ENCODE measurements around the gene BIK. TPM values are rescaled to one million over a fixed set of nuclear protein-coding genes. Genes with fewer than 3 reads are reported as not detected.

BIK gene
- total RNA-seq, 1 donor from 2014 or later, result not detected

DNA sequence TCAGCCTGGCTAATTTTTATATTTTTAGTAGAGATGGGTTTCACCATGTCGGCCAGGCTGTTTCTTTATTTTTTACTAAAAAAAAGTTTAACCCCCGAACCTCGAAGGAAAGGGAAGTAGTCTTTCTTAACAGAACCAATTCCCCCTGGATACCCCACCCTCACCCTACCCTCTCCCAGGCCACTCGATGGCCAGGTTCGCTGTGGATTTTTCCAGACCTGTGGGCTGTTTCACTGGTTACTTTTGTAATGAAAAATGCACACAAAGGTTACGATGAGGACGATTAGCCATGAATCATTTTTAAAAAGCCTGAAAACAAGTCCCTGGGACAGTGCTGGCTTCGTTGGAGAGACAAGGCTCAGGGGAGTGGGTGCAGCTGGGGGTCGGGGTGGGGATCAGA lies 43.3 kb downstream of the BIK start:
- intact Hi-C loops (cut with DNase I), result loop anchor here (2.0 kb wide), 1 partner anchor 33 kb away; the partner anchor contains the start of gene TTLL12
- DNase-seq (no peak), ATAC-seq (ENCODE audit: poor library complexity) (no peak)

DNA sequence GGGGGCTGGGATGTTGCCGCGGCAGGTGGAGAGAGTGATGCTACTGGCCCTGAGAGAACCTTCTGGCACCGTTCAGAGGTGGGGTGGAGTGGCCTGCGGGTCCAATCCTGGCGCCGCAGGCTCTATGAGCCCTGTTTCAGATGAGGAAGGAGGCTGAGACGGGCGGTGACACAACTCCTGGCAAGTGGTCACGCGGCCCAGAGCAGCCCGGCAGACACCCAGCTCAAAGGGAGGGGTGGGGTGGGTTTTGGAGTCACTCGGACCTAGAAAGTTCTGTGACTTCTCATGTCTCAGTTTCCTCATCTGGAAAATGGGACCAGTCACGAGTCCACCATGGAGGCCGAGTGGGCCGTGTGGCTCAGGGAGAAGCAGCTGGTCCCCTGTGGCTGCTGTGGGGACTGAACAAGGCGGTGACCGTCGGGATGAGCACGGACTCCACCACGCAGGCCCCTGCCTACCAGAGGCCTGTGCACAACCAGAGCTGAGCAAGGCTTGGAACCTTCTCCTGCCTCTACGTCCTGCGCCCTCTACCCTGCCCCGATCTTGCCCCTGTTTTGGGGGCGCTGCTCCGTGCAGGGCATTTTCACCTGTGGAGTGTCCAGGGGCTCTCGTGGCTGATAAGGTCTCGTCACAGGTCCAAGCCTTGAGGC lies 44.5 kb downstream of the BIK start:
- intact Hi-C loops (cut with DNase I), result no loop called here
- peak; percentile 74 for DNase-seq
- no peak for ATAC-seq (ENCODE audit: poor library complexity)

DNA sequence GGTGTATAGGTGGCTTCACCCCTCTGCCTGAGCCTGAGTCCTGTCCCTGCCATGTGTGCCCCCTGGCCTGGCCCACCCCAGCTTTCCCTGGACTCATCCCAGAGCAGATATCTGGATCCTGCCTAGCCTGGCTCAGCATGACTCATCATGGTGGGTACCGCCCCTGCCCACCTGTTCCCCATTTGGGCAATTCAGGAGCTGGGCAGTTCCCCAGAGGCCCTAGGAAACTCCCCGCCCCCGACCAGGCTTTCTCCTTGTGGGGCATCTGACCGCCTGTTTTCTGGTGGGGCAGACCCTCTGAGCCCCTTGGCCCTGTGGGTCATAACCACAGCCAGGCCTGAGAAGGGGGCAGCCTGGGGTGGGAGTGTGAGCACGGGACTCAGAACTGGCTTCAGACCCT lies 45.2 kb downstream of the BIK start:
- DNase-seq, result no peak
- no peak for ATAC-seq (ENCODE audit: poor library complexity)
- intact Hi-C loops (cut with DNase I), result no loop called here

DNA sequence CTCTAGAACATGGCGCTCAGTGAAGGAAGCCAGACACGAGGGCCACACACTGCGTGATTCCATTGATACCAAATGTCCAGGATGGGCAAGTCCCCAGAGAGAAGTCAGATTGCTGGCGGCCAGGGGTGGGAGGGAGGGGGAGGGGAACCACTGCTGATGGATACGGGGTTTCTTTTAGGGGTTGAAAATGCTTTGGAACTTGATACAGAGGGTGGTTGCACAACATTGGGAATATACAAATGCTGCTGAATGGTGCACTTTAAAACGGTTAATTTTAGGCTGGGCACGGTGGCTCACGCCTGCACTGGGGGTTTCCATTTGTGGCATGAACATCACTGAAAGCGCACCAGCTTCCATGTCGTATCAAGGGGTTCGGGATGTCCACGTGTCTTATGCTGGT lies 45.9 kb downstream of the BIK start:
- intact Hi-C loops (cut with DNase I), result no loop called here
- DNase-seq (no peak), ATAC-seq (ENCODE audit: poor library complexity) (no peak)

DNA sequence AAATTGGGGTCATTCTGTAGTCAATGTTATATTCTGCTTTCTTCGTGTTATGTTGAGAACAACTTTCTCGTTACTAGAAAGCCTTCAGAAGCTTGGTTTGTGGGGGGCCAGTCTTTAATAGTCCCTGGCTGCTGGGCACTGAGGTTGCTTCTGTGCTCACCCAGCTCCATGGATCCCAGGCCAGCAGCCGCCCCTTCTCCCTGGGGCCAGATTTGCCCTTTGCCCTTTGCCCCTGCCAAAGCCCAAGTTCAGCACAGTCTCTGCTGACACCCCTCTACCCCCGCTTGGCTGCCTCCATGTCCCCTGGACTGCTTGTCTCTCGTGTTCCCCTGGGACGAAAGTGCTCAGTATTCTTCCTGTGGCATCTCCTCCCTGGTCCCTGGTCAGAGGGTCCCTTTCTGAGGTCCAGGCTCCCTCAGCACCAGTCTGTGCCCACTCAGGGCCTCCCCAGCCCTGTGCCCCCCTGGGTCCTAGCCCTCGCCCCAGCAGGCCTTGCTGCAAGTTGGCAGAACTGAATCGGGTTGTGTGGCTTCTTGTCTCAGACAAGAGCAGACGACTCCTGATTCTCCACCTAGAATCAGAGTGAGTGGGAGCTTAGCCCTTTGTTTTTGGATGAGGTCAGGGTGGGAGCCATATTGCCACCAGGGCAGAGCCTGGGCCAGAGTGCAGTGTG lies 47.5 kb downstream of the BIK start:
- ATAC-seq (ENCODE audit: poor library complexity) (no peak), DNase-seq (no peak)
- intact Hi-C loops (cut with DNase I), result no loop called here

DNA sequence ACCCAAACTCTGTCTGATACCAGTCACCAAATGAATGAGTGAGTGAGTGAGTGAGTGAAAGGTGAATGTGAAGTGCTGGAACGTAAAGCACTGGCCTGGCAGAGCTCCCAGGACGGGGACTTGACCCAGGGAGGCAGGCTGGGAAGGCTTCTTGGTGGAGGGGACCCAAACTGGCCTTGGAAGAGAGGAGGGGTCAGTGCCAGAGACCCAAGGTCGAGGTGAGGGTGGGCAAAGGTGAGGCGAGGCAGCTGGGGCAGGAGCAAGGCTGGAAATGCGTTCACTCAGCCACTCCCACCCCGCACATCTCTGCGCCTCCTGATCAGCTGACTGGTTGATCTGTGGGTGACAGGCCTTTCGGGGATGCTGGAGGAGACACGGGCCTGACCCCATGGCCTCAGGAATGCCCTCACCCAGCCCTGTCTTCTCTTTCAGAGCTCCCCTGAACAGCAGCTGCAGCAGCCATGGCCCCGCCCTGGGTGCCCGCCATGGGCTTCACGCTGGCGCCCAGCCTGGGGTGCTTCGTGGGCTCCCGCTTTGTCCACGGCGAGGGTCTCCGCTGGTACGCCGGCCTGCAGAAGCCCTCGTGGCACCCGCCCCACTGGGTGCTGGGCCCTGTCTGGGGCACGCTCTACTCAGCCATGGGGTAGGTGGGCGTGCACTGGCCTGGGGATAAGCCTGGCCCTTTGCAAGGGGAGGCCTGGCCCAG lies 48.4 kb downstream of the BIK start:
- ATAC-seq (ENCODE audit: poor library complexity) (peak; percentile 31), DNase-seq (no peak)
- intact Hi-C loops (cut with DNase I), result no loop called here

DNA sequence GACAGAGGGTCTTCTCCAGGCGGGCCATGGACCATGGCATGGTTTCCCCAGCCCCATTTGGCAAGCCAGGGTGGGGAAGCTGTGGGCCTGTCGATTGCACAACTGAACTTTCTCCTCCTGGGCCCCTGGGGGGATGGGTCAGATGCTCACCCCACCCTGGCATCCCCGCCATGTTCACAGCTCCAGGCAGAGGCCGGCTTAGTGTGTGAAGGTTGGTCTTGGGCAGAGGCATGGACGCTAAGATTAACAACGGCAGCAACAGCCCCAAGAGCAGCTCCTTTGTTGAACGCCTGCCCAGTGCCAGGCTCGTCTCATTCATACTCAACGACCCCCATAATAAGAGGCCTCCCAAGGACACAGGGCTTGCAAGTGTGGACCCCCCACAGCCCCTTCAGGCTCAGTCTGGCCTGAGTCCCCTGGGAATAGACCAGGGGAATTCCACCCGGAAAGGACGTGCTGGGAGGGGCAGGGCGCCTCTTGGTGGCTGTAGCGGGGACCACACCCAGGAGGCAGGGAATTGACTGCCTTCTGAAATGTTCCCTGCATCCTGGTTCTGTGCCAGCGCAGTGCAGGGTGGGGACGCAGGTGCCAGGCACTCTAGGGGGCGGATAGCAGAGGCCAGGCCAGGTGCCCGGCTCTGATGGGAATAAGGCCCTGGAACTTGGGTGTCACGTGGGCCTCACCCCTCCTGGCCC lies 49.1 kb downstream of the BIK start:
- intact Hi-C loops (cut with DNase I), result no loop called here
- DNase-seq (peak; percentile 53), ATAC-seq (ENCODE audit: poor library complexity) (peak; percentile 1)

DNA sequence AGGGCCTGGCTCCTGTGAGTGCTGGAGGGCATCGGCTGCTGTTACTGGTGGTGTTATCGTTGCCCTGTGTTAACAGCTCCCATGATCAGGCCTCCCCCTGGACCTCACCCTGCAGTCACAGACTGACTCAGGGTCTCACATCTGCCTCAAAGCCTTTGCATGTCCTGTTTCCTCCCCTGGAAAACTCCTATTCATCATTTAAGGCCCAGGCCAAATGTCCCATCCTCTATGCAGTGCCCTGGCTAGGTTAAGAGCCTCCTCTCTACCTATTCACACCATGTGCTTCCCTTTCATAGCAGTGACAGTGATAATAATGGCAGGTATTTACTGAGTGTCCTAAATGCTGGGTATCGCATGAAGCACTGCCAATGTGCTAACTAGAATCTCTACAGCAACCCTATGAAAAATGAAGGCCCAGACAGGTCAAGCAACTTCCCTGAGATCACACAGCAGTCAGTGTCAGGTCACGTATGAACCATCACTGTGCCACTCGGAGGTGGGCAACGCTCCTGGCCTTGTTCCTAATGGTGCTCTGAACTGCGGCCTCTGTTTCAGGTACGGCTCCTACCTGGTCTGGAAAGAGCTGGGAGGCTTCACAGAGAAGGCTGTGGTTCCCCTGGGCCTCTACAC lies 50.1 kb downstream of the BIK start:
- ATAC-seq (ENCODE audit: poor library complexity) (no peak), DNase-seq (no peak)
- intact Hi-C loops (cut with DNase I), result no loop called here

DNA sequence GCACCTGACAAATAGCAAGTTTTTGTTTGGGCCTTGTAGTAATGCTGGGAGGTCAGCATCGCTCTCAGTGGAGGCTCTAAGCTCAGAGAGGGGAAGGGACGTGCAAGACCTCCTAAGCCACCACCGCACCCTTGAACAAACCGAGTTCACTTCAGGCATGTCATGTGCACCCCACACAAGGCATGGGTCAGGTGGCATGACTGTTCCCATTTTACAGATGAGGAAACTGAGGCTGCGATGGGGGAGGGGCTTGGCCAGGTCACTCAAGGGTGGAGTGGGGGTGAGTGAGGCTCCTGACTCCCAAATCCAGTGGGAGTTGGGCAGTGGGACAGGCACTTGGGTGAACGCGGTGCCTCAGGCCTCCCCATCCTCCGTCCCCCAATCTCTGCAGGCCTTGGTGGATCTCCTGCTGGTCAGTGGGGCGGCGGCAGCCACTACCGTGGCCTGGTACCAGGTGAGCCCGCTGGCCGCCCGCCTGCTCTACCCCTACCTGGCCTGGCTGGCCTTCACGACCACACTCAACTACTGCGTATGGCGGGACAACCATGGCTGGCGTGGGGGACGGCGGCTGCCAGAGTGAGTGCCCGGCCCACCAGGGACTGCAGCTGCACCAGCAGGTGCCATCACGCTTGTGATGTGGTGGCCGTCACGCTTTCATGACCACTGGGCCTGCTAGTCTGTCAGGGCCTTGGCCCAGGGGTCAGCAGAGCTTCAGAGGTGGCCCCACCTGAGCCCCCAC lies 52.0 kb downstream of the BIK start:
- no peak for DNase-seq

DNA sequence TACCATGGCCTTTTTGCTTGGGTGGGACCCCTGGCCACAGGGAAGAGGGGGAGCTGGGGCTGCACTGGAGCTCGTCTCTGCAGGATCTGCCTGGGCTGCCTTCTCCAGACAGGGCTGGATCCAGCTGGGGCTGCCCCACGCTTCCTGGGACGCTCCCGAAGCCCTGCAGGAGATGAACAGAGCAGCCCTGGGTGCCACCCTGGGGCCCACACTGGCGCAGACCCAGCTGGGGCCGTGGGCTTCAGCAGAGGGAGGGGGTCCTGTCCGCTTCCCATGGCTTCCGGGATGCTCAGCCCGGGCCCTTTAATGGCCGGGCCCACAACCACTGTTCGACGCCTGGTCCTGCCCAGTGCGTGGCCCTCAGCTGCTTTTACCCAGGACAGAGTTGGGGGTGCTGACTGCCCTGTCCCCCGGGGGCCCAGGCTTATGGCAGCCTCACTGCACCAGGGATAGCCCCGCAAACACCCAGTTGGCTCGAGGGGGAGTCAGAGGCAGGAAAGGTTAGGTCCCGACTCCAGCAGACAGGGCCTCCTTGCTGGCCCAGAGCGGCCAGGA lies 52.8 kb downstream of the BIK start:
- ATAC-seq (ENCODE audit: poor library complexity) (no peak), DNase-seq (no peak)
- intact Hi-C loops (cut with DNase I), result no loop called here

More for the DNA sequence above, 52.0 kb downstream of the BIK start:
- no peak for ATAC-seq (ENCODE audit: poor library complexity)
- intact Hi-C loops (cut with DNase I), result no loop called here

DNA sequence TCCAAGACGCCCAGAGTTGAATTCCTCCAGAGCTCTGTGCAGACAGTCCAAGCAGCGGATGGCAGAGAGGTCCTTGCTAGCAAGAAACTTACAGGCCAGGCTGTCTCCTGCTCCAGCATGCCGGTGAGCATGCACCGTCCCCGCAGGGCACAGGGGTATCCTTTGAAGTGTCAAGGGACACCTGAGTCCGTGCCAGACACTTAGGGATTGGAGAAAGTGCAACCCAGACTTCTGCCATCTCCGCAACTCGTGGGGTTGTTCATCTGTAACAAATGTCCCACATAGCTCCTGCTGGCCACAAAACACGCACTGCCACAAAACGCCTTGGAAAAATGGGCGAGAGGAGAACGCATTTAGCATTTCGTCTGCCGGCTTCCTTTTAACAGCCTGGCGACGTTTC lies 54.1 kb downstream of the BIK start:
- ATAC-seq (ENCODE audit: poor library complexity) (peak; percentile 6), DNase-seq (no peak)
- intact Hi-C loops (cut with DNase I), result no loop called here

DNA sequence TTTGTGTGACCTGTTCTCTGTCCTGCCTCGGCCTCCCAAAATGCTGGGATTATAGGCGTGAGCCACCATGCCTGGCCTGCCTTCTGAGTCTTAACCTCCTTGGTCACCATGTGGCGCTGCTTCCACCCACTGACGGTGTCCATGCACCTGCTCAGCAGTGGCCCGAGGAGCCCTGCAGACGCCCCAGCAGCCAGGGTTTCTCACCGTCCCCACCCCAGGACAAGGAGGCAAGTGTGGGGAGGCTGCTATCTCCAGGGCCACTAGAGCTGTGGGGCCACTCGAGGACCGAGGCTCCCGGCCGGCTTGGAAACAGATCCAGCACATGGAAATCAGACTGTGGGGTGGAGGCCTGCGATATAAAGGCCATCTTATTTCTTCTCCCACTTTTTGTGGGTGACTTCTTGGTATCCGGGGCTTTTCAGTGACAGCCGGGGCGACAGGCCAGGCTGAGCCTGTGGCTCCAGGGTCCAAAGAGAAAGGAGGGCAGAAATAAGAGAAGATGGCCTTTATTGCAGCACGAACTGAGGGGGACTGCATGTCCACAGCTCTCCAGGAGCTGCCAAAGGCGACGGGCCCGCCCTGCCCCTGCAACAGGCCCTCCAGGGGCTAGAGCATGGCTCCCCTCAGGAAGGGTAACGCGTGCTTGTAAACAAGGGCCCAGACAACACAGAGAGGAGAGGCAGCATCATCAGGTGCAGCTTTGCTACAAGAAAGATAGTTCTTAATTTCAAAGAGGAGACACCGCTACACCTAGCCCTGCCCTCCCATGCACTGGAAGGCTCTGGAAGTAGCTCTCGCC lies 55.8 kb downstream of the BIK start:
- no peak for ATAC-seq (ENCODE audit: poor library complexity)
- DNase-seq, result no peak
- intact Hi-C loops (cut with DNase I), result no loop called here

DNA sequence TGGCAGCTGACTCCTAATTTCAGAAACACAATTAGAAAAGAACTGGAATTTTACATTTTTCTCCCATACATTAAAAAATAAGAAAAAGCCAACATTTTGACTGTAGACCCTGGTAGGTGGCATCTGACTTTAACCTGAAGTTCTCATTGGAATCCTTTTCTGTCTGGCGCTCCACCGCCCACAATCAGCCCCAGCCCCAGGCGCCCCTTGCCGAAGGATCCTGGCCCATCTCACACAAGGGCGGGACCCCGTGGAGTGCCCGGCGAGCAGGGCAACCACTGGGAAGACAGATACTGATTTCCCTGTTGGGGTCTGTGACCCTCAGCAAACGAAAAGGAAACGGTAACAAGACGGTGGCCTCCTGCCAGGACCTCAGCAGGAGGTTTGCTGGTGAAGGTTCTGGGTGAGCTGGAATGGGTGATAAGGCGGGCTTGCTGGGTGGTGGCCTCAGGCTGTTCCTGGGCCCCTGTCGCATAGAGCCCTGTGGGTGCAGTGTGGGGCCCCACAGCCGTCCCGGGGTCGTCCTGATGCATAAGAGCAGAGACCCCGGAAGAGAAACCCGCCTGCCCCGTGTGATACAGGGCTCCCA lies 56.5 kb downstream of the BIK start:
- intact Hi-C loops (cut with DNase I), result no loop called here
- ATAC-seq (ENCODE audit: poor library complexity) (no peak), DNase-seq (no peak)

DNA sequence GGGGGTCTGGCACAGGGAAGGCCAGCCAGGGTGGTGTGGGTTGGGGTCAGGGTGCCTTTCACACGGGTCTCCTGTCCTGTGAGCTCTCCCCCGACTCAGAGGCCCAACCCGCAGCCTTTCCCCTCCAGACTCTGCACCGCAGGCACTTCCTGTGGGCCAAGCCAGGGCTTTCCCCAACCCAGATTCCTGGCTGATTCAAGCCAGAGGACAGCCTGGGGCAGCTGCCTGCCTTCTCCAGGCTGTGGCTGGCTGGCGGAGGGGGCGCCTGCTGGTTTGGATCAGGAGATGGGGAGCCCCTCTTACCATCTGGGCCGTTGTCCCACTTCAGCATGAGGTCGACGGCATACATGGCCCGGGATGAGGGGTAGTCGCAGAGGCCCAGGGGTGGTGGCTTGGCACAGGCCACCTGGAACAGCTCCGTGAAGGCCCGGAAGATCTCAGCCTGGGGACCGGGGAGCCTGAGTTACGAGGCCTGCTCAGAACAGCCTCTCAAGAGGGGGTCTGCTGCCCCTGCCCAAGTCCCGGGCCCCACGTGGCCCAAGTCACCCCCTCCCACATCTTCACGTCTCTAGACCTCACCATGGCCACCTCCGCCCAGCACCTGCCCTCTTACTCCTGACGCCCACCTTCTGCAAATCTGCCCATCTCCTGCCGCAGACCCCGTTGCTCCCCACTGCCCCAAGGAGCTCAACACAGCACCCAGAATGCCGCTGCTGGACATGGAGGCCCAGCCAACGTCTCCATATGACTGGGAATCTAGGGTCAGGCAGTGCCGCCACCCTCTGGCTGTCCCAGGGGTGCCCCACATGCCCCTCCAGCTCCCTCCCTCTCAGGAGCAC lies 58.1 kb downstream of the BIK start:
- DNase-seq, result no peak
- intact Hi-C loops (cut with DNase I), result no loop called here
- no peak for ATAC-seq (ENCODE audit: poor library complexity)

DNA sequence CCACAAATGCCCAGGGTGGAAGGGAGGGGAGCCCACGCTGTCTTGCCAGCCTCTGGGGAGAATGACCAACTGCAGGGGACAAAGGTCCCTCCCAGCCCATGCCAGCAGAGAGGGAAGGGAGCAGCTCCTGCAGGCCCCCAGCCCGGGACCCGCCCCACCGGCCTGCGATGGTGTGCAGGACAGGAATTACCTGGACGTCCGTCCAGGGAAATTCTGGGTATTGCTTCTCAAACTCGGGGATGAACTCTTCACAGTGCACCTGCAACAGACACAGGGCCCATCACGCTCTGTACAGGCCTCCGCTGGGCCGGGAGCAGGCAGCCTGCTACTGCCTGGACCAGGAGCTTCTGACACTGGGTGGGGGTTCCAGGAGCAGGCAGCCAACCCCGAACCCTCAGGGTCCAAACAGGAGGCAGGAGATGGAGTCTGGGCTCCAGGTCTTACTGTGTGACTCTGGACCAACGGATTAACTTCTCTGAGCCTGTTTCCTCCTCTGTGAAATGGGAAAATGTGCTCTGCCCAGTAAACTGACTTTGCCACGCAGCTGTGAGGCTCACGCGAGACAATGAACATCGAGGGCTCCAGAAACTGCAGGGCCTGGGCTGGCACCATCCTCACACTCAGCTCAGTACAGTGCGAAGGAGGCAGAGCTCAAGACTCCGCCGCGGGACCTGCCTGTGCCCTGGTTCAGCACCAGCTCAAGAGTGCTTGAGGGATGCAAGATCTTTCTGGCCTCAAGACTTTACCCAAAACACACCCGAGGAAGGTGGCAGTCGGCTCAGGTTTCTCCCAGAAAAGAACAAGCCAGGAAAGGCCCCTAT lies 59.0 kb downstream of the BIK start:
- DNase-seq, result no peak

More for the DNA sequence above, 59.0 kb downstream of the BIK start:
- ATAC-seq (ENCODE audit: poor library complexity), result no peak
- intact Hi-C loops (cut with DNase I), result no loop called here

All from Right ventricle myocardium superior (tissue), 1 donor.